NCI-H2107 treated with DMSO at 0.1 percent for 48 hours (cell line): ENCODE results near the gene TSPAN33.
"Not testable (repeated sequence)": the region's sequence is repeated elsewhere in the genome, so short reads cannot be mapped to it uniquely, and the experiment has no call there.

Experiments
- DNase-seq: peaks from one replicate; lab custom pipeline; 2025; ENCODE audit not compliant: unreplicated experiment; lab: John Stamatoyannopoulos, UW

Gene TSPAN33

GRCh38 chr7:129169686-129170440, 25.4 kb downstream of the TSPAN33 start:
- no peak for DNase-seq

GRCh38 chr7:129170441-129171021, 26.0 kb downstream of the TSPAN33 start:
- no peak for DNase-seq

- DNase-seq, result not testable (repeated sequence)
These were observed 29.4 kb downstream of the TSPAN33 start for GRCh38 chr7:129173861-129174260.

GRCh38 chr7:129176916-129177710, 32.6 kb downstream of the TSPAN33 start:
- DNase-seq, result no peak

- no peak for DNase-seq
These were observed 40.6 kb downstream of the TSPAN33 start for GRCh38 chr7:129184981-129185670.

GRCh38 chr7:129186749-129187260, 42.3 kb downstream of the TSPAN33 start:
- no peak for DNase-seq

GRCh38 chr7:129187681-129188371, 43.3 kb downstream of the TSPAN33 start:
- DNase-seq, result no peak

GRCh38 chr7:129188372-129188891, 43.9 kb downstream of the TSPAN33 start, which contains the start of gene SMO:
SMO (plus strand) TSS chr7:129188633; CDS start chr7:129189152, 519 bp downstream.
- no peak for DNase-seq

- no peak for DNase-seq
These were observed 44.6 kb downstream of the TSPAN33 start for GRCh38 chr7:129188892-129189660.

GRCh38 chr7:129189661-129190310, 45.3 kb downstream of the TSPAN33 start:
- DNase-seq, result no peak

GRCh38 chr7:129191272-129191671, 46.8 kb downstream of the TSPAN33 start:
- DNase-seq, result no peak

GRCh38 chr7:129193892-129194291, 49.4 kb downstream of the TSPAN33 start:
- DNase-seq, result no peak

- no peak for DNase-seq
These were observed 53.3 kb downstream of the TSPAN33 start for GRCh38 chr7:129197771-129198170.

- DNase-seq, result no peak
These were observed 54.9 kb downstream of the TSPAN33 start for GRCh38 chr7:129199406-129199805.

GRCh38 chr7:129202058-129202777, 57.7 kb downstream of the TSPAN33 start:
- no peak for DNase-seq

GRCh38 chr7:129203050-129203741, 58.7 kb downstream of the TSPAN33 start:
- DNase-seq, result no peak

- no peak for DNase-seq
These were observed 60.8 kb downstream of the TSPAN33 start for GRCh38 chr7:129205126-129205818.
